ENCODE results near the gene RARA. TPM values are rescaled to one million over a fixed set of nuclear protein-coding genes. Genes with fewer than 3 reads are reported as not detected.

RARA gene
- polyA plus RNA-seq, 1 donor from 2014 or later = 6.6 TPM

- Histone ChIP-seq H3K9me2 (ENCODE audit: insufficient read depth, low read length) (no peaks in the 10 kb centered on the region), H3K4me2 (ENCODE audit: low read length) (no peak overlapping the region), H4K20me1 (ENCODE audit: insufficient read depth) (no peaks in the 10 kb centered on the region), H3K27me3 (ENCODE audit: insufficient read depth, low read depth, low read length) (peaks cover 5% of the 10 kb centered on the region), H3K4me3 (ENCODE audit: low read length) (no peak overlapping the region), H2AFZ (ENCODE audit: low read depth, low read length) (no peak overlapping the region), H3K36me3 (ENCODE audit: insufficient read depth, low read length) (no peaks in the 10 kb centered on the region), H3K79me2 (replicated peaks; ENCODE audit: insufficient read depth, low read length) (peaks cover 7% of the 10 kb centered on the region), H3K9me3 (ENCODE audit: low read length) (no peaks in the 10 kb centered on the region), H3K9ac (ENCODE audit: low read length) (peak overlapping the region; percentile 36), H3F3A (ENCODE audit: insufficient read depth, low read length, poor library complexity, severe bottlenecking) (no peaks in the 10 kb centered on the region), H3K27ac (ENCODE audit: low read length) (no peak overlapping the region)
- no peak for TF ChIP-seq EP300 (conservative IDR thresholded peaks at IDR 0.05; ENCODE audit: poor library complexity, severe bottlenecking)
- no peak for TF ChIP-seq POLR2AphosphoS5 (IDR thresholded peaks at IDR 0.05)
- TF ChIP-seq, protein P1, sequence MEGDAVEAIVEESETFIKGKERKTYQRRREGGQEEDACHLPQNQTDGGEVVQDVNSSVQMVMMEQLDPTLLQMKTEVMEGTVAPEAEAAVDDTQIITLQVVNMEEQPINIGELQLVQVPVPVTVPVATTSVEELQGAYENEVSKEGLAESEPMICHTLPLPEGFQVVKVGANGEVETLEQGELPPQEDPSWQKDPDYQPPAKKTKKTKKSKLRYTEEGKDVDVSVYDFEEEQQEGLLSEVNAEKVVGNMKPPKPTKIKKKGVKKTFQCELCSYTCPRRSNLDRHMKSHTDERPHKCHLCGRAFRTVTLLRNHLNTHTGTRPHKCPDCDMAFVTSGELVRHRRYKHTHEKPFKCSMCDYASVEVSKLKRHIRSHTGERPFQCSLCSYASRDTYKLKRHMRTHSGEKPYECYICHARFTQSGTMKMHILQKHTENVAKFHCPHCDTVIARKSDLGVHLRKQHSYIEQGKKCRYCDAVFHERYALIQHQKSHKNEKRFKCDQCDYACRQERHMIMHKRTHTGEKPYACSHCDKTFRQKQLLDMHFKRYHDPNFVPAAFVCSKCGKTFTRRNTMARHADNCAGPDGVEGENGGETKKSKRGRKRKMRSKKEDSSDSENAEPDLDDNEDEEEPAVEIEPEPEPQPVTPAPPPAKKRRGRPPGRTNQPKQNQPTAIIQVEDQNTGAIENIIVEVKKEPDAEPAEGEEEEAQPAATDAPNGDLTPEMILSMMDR (IDR thresholded peaks at IDR 0.05; ENCODE audit: poor library complexity, severe bottlenecking) = no peak
- TF ChIP-seq, protein P2, sequence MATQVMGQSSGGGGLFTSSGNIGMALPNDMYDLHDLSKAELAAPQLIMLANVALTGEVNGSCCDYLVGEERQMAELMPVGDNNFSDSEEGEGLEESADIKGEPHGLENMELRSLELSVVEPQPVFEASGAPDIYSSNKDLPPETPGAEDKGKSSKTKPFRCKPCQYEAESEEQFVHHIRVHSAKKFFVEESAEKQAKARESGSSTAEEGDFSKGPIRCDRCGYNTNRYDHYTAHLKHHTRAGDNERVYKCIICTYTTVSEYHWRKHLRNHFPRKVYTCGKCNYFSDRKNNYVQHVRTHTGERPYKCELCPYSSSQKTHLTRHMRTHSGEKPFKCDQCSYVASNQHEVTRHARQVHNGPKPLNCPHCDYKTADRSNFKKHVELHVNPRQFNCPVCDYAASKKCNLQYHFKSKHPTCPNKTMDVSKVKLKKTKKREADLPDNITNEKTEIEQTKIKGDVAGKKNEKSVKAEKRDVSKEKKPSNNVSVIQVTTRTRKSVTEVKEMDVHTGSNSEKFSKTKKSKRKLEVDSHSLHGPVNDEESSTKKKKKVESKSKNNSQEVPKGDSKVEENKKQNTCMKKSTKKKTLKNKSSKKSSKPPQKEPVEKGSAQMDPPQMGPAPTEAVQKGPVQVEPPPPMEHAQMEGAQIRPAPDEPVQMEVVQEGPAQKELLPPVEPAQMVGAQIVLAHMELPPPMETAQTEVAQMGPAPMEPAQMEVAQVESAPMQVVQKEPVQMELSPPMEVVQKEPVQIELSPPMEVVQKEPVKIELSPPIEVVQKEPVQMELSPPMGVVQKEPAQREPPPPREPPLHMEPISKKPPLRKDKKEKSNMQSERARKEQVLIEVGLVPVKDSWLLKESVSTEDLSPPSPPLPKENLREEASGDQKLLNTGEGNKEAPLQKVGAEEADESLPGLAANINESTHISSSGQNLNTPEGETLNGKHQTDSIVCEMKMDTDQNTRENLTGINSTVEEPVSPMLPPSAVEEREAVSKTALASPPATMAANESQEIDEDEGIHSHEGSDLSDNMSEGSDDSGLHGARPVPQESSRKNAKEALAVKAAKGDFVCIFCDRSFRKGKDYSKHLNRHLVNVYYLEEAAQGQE (IDR thresholded peaks at IDR 0.05; ENCODE audit: borderline replicate concordance) = no peak
- no peak for TF ChIP-seq SMC3 (conservative IDR thresholded peaks at IDR 0.05; ENCODE audit: poor library complexity)
- no peak for TF ChIP-seq TAF1 (IDR thresholded peaks at IDR 0.05; ENCODE audit: low read depth)
- TF ChIP-seq EZH2 (IDR thresholded peaks at IDR 0.05; ENCODE audit: borderline replicate concordance, insufficient read depth, low read length, poor library complexity, severe bottlenecking) = no peak
- TF ChIP-seq MXI1 (conservative IDR thresholded peaks at IDR 0.05; ENCODE audit: poor library complexity, severe bottlenecking) = no peak
- TF ChIP-seq RAD21 (conservative IDR thresholded peaks at IDR 0.05) = no peak
These were observed 13.7 kb downstream of the RARA start for GRCh38 chr17:40322358-40323315.

DNA sequence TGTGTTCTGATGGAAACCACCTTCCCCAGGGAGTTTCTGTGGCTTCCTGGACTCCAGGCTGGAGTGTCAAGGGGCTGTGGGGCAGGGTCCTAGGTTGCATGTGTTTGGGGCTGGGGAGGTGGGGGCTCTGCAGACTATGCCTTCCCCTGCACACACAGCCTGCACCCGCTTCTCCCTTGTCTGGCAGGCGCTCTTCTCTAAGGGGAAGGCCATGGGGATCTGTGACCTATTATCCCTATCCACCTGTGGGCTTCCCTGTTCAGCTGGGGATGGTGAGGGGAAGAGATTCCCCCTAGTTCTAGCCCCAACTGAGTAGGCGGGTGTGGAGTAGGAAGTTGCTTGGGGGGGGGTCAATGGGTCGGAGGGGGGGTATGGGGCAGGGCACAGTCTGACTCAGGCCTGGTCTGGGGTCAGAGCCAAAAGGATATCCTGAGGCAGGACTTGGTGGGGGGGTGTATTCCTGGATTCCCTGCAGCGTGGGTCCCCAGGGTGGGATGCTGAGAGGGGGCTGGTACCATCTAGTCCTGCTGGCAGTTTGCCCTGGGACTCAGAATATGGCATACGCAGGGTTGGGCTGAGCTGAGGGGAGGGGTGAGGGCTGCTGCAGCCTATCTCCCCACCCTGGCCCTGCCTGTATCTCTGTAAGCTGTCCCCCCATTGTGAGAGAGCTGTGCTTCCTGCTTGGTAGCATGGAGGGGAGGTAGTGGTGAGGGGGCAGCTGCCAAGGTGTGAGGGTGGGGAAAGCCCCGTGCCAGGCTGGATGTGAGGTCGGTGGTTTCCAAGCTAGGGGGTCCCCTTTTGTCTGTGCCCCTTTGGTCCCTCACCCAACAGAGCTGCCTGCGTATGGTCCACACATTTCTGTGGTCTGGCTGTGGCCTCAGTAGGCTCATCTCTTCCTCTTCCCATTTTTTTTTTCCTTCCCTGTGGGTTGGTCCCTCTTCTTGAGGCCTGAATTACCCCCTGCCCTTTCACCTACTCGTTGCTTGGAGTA, 14.7 kb downstream of the RARA start:
- Histone ChIP-seq H4K20me1 (ENCODE audit: insufficient read depth) (no peaks in the 10 kb centered on the region), H3K9me3 (ENCODE audit: low read length) (no peaks in the 10 kb centered on the region), H3K9me2 (ENCODE audit: insufficient read depth, low read length) (no peaks in the 10 kb centered on the region), H3K4me3 (ENCODE audit: low read length) (no peak overlapping the region), H3K27ac (ENCODE audit: low read length) (no peak overlapping the region), H3K9ac (ENCODE audit: low read length) (no peak overlapping the region), H2AFZ (ENCODE audit: low read depth, low read length) (no peak overlapping the region), H3K79me2 (replicated peaks; ENCODE audit: insufficient read depth, low read length) (peaks cover 6% of the 10 kb centered on the region), H3F3A (ENCODE audit: insufficient read depth, low read length, poor library complexity, severe bottlenecking) (no peaks in the 10 kb centered on the region), H3K36me3 (ENCODE audit: insufficient read depth, low read length) (no peaks in the 10 kb centered on the region), H3K27me3 (ENCODE audit: insufficient read depth, low read depth, low read length) (peaks cover 3% of the 10 kb centered on the region), H3K4me2 (ENCODE audit: low read length) (no peak overlapping the region)
- TF ChIP-seq EP300 (conservative IDR thresholded peaks at IDR 0.05; ENCODE audit: poor library complexity, severe bottlenecking) = no peak
- no peak for TF ChIP-seq POLR2AphosphoS5 (IDR thresholded peaks at IDR 0.05)
